NOMO-1 treated with DMSO at 0.1 percent for 48 hours (cell line): ENCODE measurements around the gene CERS1.

Experiments
- DNase-seq: peaks from one replicate; lab custom pipeline; 2025; ENCODE audit not compliant: unreplicated experiment; lab: John Stamatoyannopoulos, UW

CERS1 gene

GRCh38 chr19:18876865-18877264 lies 19.1 kb downstream of the CERS1 start:
- no peak for DNase-seq

GRCh38 chr19:18875726-18876125 lies 20.2 kb downstream of the CERS1 start:
- no peak for DNase-seq

- no peak for DNase-seq
Measured at GRCh38 chr19:18871543-18871942, 24.4 kb downstream of the CERS1 start.

GRCh38 chr19:18870531-18871172 lies 25.3 kb downstream of the CERS1 start:
- no peak for DNase-seq

- no peak for DNase-seq
Measured at GRCh38 chr19:18869781-18870530, 26.0 kb downstream of the CERS1 start.

GRCh38 chr19:18869023-18869618 lies 26.8 kb downstream of the CERS1 start:
- no peak for DNase-seq

- DNase-seq: no peak
Measured at GRCh38 chr19:18868380-18869022, 27.5 kb downstream of the CERS1 start.

- no peak for DNase-seq
Measured at GRCh38 chr19:18867751-18868150, 28.2 kb downstream of the CERS1 start.

- DNase-seq: no peak
Measured at GRCh38 chr19:18867199-18867598, 28.8 kb downstream of the CERS1 start.

GRCh38 chr19:18866800-18867123 lies 29.2 kb downstream of the CERS1 start:
- DNase-seq: no peak

GRCh38 chr19:18865973-18866799 lies 29.8 kb downstream of the CERS1 start:
- peak; percentile 38 for DNase-seq

- no peak for DNase-seq
Measured at GRCh38 chr19:18865106-18865972, 30.6 kb downstream of the CERS1 start.

- DNase-seq: no peak
Measured at GRCh38 chr19:18863843-18864362, 32.1 kb downstream of the CERS1 start.

- no peak for DNase-seq
Measured at GRCh38 chr19:18862976-18863842, 32.7 kb downstream of the CERS1 start.

GRCh38 chr19:18861917-18862316 lies 34.0 kb downstream of the CERS1 start:
- DNase-seq: no peak

GRCh38 chr19:18861235-18861634 lies 34.7 kb downstream of the CERS1 start:
- peak; percentile 72 for DNase-seq

- DNase-seq: no peak
Measured at GRCh38 chr19:18860725-18861124, 35.2 kb downstream of the CERS1 start.

GRCh38 chr19:18860302-18860700 lies 35.7 kb downstream of the CERS1 start:
- DNase-seq: no peak
